Glutamatergic neuron (in vitro differentiated cells): ENCODE results near the gene MPV17. TPM values are rescaled to one million over a fixed set of nuclear protein-coding genes. Genes with fewer than 3 reads are reported as not detected.
A peak's percentile ranks its signal among the peaks of the same experiment; 100 is the strongest.
"Not testable (repeated sequence)": the region's sequence is repeated elsewhere in the genome, so short reads cannot be mapped to it uniquely, and the experiment has no call there.

Experiments
- DNase-seq: peaks from one replicate; pipeline ENCODE4 v3.0.0; 2022
- H3K27ac Mint-ChIP-seq: one replicate; pipeline ENCODE4 v1.8.0; 2020; ENCODE audit warnings: mild to moderate bottlenecking, mixed read lengths, inconsistent platforms; ENCODE audit not compliant: unreplicated experiment
- H3K27me3 Mint-ChIP-seq: one replicate; pipeline ENCODE4 v1.8.0; 2020; ENCODE audit warnings: mild to moderate bottlenecking, moderate library complexity, mixed read lengths, inconsistent platforms; ENCODE audit not compliant: unreplicated experiment
- H3K36me3 Mint-ChIP-seq: one replicate; pipeline ENCODE4 v1.8.0; 2020; ENCODE audit warnings: mild to moderate bottlenecking, mixed read lengths, inconsistent platforms; ENCODE audit not compliant: unreplicated experiment
- H3K4me1 Mint-ChIP-seq: one replicate; pipeline ENCODE4 v1.8.0; 2020; ENCODE audit warnings: mild to moderate bottlenecking, low read depth, mixed read lengths, inconsistent platforms; ENCODE audit not compliant: unreplicated experiment
- H3K4me3 Mint-ChIP-seq: one replicate; pipeline ENCODE4 v1.8.0; 2020; ENCODE audit warnings: mild to moderate bottlenecking, mixed read lengths, inconsistent platforms; ENCODE audit not compliant: unreplicated experiment
- H3K9me3 Mint-ChIP-seq: one replicate; pipeline ENCODE4 v1.8.0; 2020; ENCODE audit warnings: mild to moderate bottlenecking, moderate library complexity, mixed read lengths, inconsistent platforms; ENCODE audit not compliant: unreplicated experiment
- total RNA-seq: library from RNA; stranded (reverse); fragmentation: NEBNext Ultra II Directional; extraction: Animal tissue kit (Norgen Biotek cat#: 25700); gene quantifications from one replicate; pipeline ENCODE4 v1.2.1, GENCODE V29; 2021; ENCODE audit not compliant: unreplicated experiment
- TF ChIP-seq, protein P1 (sequence below): fragments of 200-600 bp; sonication (generic); IDR thresholded peaks from one replicate; pipeline ENCODE4 v1.5.0; 2021; ENCODE audit not compliant: partially characterized antibody, unreplicated experiment

The MPV17 gene
- total RNA-seq, 1 donor from 2014 or later, result 56.6 TPM

DNA sequence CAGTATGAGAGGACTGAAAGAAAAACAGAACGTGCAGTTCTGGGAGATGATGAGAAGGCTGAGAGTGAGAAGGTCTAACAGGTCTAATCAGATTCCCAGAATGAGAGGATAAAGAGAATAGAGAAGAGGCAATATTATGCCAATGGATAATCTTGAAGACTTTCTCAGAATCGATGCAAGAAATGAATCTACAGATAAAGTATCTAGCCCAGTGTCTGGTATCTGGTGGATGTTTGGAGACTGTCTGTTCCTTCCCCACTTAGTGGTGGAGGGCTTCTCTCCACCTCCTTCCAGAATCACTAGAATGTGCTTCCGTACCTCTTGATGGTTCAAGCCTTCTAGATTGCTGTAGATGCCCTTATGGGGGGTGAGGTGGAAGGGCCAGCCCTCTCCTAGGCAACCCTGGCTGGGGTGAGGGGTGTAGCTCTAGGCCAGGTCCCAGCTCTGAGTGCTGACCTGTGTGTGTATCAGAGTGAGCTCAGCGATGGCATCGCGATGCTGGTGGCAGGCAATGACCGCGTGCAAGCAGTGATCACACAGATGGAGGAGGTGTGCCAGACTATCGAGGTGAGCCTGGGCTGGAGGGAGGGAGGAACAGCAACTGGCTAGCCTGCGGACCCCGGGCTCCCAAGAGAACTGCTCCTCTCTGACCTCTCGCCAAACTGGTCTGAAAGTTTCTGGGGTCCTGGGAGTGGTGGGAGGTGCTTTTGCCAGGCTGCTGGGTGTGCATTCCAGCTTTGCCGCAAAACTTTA lies 18.2 kb downstream of the MPV17 start:
- DNase-seq, result no peak
- no peak overlapping the region for H3K4me3 Mint-ChIP-seq
- peaks cover 2% of the 10 kb centered on the region for H3K4me1 Mint-ChIP-seq
- peaks cover 11% of the 10 kb centered on the region for H3K27me3 Mint-ChIP-seq
- TF ChIP-seq, protein P1, sequence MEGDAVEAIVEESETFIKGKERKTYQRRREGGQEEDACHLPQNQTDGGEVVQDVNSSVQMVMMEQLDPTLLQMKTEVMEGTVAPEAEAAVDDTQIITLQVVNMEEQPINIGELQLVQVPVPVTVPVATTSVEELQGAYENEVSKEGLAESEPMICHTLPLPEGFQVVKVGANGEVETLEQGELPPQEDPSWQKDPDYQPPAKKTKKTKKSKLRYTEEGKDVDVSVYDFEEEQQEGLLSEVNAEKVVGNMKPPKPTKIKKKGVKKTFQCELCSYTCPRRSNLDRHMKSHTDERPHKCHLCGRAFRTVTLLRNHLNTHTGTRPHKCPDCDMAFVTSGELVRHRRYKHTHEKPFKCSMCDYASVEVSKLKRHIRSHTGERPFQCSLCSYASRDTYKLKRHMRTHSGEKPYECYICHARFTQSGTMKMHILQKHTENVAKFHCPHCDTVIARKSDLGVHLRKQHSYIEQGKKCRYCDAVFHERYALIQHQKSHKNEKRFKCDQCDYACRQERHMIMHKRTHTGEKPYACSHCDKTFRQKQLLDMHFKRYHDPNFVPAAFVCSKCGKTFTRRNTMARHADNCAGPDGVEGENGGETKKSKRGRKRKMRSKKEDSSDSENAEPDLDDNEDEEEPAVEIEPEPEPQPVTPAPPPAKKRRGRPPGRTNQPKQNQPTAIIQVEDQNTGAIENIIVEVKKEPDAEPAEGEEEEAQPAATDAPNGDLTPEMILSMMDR, result no peak
- peaks cover 2% of the 10 kb centered on the region for H3K36me3 Mint-ChIP-seq
- peaks cover 3% of the 10 kb centered on the region for H3K9me3 Mint-ChIP-seq
- H3K27ac Mint-ChIP-seq, result no peak overlapping the region

DNA sequence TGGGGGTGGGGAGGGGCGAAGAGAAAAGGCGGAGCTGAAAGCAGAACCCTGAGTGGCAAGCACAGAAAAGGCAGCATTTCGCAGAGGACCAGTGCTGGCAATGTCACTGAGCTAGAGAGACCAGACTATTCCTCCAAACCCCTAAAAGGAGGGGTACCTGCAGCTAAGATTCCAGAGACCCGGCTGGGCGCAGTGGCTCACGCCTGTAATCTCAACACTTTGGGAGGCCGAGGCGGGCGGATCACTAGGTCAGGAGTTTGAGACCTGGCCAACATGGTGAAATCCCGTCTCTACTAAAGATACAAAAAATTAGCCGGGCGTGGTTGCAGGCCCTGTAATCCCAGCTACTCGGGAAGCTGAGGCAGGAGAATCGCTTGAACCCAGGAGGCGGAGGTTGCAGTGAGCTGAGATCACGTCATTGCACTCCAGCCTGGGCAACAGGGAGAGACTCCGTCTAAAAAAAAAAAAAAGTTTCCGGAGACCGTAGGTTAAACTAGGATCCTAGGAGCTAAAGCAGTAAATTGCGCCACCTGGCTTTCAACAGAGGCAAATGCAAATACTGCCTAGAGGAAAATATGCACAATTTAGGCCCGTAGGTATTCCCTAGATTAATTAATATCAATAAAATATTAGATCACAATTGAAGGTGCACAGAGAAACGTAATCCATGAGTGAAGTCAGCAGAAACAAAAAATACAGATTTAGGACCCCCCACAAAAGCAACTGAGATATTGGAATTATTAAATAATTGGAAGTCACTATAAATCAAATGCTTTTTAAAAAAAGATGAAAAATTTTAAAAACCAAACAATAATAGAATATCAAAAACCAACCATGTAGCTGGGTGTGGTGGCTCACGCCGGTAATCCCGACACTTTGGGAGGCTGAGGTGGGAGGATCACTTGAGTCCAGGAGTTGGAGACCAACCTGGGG lies 19.5 kb downstream of the MPV17 start:
- Mint-ChIP-seq H3K36me3 (no peaks in the 10 kb centered on the region), H3K4me1 (no peaks in the 10 kb centered on the region), H3K4me3 (no peak overlapping the region), H3K27me3 (peaks cover 8% of the 10 kb centered on the region), H3K27ac (no peak overlapping the region), H3K9me3 (peaks cover 9% of the 10 kb centered on the region)
- TF ChIP-seq, protein P1, result peak; percentile 90
- peak; percentile 22 for DNase-seq

DNA sequence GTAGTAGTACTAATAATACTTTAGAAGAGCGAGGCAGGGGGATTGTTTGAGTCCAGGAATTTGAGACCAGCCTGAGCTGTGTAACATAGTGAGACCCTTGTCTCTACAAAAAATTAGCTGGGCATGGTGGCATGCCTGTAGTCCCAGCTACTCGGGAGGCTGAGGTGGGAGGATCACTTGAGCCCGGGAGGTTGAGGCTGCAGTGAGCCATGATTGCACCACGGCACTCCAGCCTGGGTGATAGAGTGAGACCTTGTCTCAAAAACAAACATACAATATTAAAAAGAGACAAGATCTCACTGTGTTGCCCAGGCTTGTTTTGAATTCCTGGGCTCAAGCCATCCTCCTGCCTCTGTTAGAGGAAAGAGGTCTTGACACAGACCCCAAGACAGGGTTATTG lies 22.3 kb downstream of the MPV17 start:
- not testable (repeated sequence) for H3K27ac Mint-ChIP-seq, H3K4me1 Mint-ChIP-seq

DNA sequence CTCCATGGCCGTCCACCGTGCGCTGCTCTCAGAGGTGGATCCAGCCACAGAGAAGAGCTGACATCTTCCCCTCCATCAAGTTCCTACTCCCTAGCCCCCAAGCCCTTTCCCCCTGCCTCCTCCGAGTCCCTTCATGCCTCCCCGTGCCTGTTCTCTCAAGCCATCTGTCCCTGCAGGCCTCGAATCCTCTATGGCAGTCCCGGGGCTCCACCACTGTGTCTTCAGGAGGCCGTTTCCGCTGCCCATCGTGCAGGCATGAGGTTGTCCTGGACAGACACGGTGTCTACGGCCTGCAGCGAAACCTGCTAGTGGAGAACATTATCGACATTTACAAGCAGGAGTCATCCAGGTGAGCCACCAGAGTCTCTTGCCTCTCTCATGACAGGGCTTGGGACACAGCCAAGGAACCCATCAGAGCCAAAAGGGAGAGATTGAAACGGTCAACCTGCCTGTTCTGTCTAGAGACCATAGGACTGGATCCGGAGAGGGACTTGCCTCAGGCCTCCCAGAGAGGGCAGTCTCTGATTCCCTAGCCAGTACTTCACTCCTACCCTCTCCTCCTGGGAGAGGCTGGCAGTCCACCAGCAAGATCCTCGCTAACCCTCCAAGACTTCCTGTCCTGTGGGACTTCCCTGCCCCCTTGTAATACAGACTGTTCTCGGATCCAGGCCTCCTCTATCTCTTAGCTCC lies 24.4 kb downstream of the MPV17 start:
- TF ChIP-seq, protein P1, result no peak
- peaks cover 7% of the 10 kb centered on the region for H3K9me3 Mint-ChIP-seq
- H3K4me1 Mint-ChIP-seq, result no peaks in the 10 kb centered on the region
- no peaks in the 10 kb centered on the region for H3K36me3 Mint-ChIP-seq
- no peak for DNase-seq
- no peak overlapping the region for H3K4me3 Mint-ChIP-seq
- no peaks in the 10 kb centered on the region for H3K27me3 Mint-ChIP-seq
- H3K27ac Mint-ChIP-seq, result no peak overlapping the region

More for the DNA sequence above, 22.3 kb downstream of the MPV17 start:
- H3K9me3 Mint-ChIP-seq, H3K27me3 Mint-ChIP-seq, H3K36me3 Mint-ChIP-seq, H3K4me3 Mint-ChIP-seq, DNase-seq: not testable (repeated sequence)

DNA sequence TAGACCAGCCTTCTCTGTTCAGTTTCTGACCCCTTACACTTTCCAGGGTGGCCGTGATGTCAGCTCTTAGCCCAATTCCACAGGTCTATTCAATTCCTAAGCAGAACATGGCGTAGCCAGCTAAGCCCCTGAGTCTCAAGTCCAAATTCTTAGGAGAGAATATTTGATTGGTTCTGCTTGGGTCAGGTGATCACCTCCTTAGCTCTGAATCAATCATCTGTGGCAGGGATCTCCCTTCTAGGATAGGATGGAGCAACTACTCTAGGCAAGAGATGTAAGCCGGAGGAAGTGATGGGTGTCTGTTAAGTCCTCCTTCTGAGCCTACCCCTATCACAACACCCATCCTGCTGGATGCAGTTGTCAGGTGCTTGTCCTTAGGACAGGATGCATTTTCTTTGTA lies 25.7 kb downstream of the MPV17 start:
- DNase-seq, result no peak
- Mint-ChIP-seq H3K27ac (no peak overlapping the region), H3K36me3 (no peaks in the 10 kb centered on the region), H3K9me3 (peaks cover 7% of the 10 kb centered on the region), H3K4me1 (no peaks in the 10 kb centered on the region), H3K4me3 (no peak overlapping the region), H3K27me3 (no peaks in the 10 kb centered on the region)
- TF ChIP-seq, protein P1, result no peak
